Upper lobe of left lung (tissue), 4 donors: Measurements from ENCODE around the gene FMNL2.

Experiments used
- POLR2AphosphoS5 ChIP-seq, 2 donors: sonication (generic); formaldehyde crosslinking; IDR thresholded peaks; one replicate each; pipeline ENCODE4 v1.5.1; 2017; ENCODE audit warnings: antibody characterized with exemption in 2 of 2
- TF ChIP-seq, protein P1 (sequence below), 6 experiments: fragments of 450-650 bp in 4 of 6; fragments of 200-600 bp in 2 of 6; sonication (generic) in 2 of 6; IDR thresholded peaks; one replicate each; pipeline ENCODE4 v1.5.1; 2016 to 2019; ENCODE audit warnings: antibody characterized with exemption in 6 of 6

- TF ChIP-seq, protein P1, sequence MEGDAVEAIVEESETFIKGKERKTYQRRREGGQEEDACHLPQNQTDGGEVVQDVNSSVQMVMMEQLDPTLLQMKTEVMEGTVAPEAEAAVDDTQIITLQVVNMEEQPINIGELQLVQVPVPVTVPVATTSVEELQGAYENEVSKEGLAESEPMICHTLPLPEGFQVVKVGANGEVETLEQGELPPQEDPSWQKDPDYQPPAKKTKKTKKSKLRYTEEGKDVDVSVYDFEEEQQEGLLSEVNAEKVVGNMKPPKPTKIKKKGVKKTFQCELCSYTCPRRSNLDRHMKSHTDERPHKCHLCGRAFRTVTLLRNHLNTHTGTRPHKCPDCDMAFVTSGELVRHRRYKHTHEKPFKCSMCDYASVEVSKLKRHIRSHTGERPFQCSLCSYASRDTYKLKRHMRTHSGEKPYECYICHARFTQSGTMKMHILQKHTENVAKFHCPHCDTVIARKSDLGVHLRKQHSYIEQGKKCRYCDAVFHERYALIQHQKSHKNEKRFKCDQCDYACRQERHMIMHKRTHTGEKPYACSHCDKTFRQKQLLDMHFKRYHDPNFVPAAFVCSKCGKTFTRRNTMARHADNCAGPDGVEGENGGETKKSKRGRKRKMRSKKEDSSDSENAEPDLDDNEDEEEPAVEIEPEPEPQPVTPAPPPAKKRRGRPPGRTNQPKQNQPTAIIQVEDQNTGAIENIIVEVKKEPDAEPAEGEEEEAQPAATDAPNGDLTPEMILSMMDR (IDR thresholded peaks at IDR 0.05) = no peak
- TF ChIP-seq POLR2AphosphoS5 (IDR thresholded peaks at IDR 0.05) = no peak
Observed at GRCh38 chr2:152376968-152377367, 42.0 kb downstream of the FMNL2 start.
